ENCODE measurements around the gene DAP. TPM values are rescaled to one million over a fixed set of nuclear protein-coding genes. Genes with fewer than 3 reads are reported as not detected.

DAP gene
- total RNA-seq, 1 experiment from 2014 or later = 114 TPM

GRCh38 chr5:10734832-10735523 lies 26.1 kb downstream of the DAP start:
- TF ChIP-seq, protein P1, sequence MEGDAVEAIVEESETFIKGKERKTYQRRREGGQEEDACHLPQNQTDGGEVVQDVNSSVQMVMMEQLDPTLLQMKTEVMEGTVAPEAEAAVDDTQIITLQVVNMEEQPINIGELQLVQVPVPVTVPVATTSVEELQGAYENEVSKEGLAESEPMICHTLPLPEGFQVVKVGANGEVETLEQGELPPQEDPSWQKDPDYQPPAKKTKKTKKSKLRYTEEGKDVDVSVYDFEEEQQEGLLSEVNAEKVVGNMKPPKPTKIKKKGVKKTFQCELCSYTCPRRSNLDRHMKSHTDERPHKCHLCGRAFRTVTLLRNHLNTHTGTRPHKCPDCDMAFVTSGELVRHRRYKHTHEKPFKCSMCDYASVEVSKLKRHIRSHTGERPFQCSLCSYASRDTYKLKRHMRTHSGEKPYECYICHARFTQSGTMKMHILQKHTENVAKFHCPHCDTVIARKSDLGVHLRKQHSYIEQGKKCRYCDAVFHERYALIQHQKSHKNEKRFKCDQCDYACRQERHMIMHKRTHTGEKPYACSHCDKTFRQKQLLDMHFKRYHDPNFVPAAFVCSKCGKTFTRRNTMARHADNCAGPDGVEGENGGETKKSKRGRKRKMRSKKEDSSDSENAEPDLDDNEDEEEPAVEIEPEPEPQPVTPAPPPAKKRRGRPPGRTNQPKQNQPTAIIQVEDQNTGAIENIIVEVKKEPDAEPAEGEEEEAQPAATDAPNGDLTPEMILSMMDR (IDR thresholded peaks at IDR 0.05; ENCODE audit: unreplicated experiment) = no peak
- Mint-ChIP-seq H3K4me3 (ENCODE audit: unreplicated experiment) (no peak overlapping the region), H3K4me1 (ENCODE audit: insufficient read depth, unreplicated experiment) (peaks cover 8% of the 10 kb centered on the region), H3K27ac (ENCODE audit: low read depth, unreplicated experiment) (no peak overlapping the region), H3K27me3 (ENCODE audit: insufficient read depth, unreplicated experiment) (no peaks in the 10 kb centered on the region), H3K9me3 (ENCODE audit: unreplicated experiment) (peaks cover 3% of the 10 kb centered on the region), H3K36me3 (ENCODE audit: insufficient read depth, unreplicated experiment) (peaks cover 43% of the 10 kb centered on the region)
- no TSS peak for BruUV-seq (replicated peaks)
- POLR2A ChIA-PET = interaction anchor here (0.6 to 1.4 kb wide), 2 partner anchors 10 to 631 kb away, joined by 3 read pairs; no protein-coding TSS in a partner anchor
- CTCF ChIA-PET = interaction anchor here (0.6 to 1.7 kb wide), 4 partner anchors 8 to 457 kb away, joined by 3 to 6 read pairs (median 4); no protein-coding TSS in a partner anchor
- no peak for DNase-seq (ENCODE audit: unreplicated experiment)
- intact Hi-C loops (cut with micrococcal nuclease) = no loop called here

GRCh38 chr5:10734037-10734709 lies 26.9 kb downstream of the DAP start:
- no peak overlapping the region for H3K27ac Mint-ChIP-seq (ENCODE audit: low read depth, unreplicated experiment)
- H3K4me3 Mint-ChIP-seq (ENCODE audit: unreplicated experiment) = no peak overlapping the region
- ChIA-PET POLR2A (no interaction called here), CTCF (interaction anchor here (0.6 to 1.7 kb wide), 4 partner anchors 8 to 457 kb away, joined by 3 to 6 read pairs (median 4); no protein-coding TSS in a partner anchor)
- no peaks in the 10 kb centered on the region for H3K27me3 Mint-ChIP-seq (ENCODE audit: insufficient read depth, unreplicated experiment)
- TF ChIP-seq, protein P1 (IDR thresholded peaks at IDR 0.05; ENCODE audit: unreplicated experiment) = no peak
- intact Hi-C loops (cut with micrococcal nuclease) = no loop called here
- H3K36me3 Mint-ChIP-seq (ENCODE audit: insufficient read depth, unreplicated experiment) = peaks cover 41% of the 10 kb centered on the region
- no peak for DNase-seq (ENCODE audit: unreplicated experiment)
- no TSS peak for BruUV-seq (replicated peaks)
- no peaks in the 10 kb centered on the region for H3K9me3 Mint-ChIP-seq (ENCODE audit: unreplicated experiment)
- H3K4me1 Mint-ChIP-seq (ENCODE audit: insufficient read depth, unreplicated experiment) = peaks cover 8% of the 10 kb centered on the region

- H3K9me3 Mint-ChIP-seq (ENCODE audit: unreplicated experiment) = no peaks in the 10 kb centered on the region
- BruUV-seq (replicated peaks) = no TSS peak
- H3K4me1 Mint-ChIP-seq (ENCODE audit: insufficient read depth, unreplicated experiment) = peaks cover 8% of the 10 kb centered on the region
- TF ChIP-seq, protein P1 (IDR thresholded peaks at IDR 0.05; ENCODE audit: unreplicated experiment) = no peak
- intact Hi-C loops (cut with micrococcal nuclease) = no loop called here
- ChIA-PET CTCF (interaction anchor here (0.6 to 0.7 kb wide), 2 partner anchors 9 to 54 kb away, joined by 3 read pairs; no protein-coding TSS in a partner anchor), POLR2A (no interaction called here)
- peaks cover 35% of the 10 kb centered on the region for H3K36me3 Mint-ChIP-seq (ENCODE audit: insufficient read depth, unreplicated experiment)
- H3K27ac Mint-ChIP-seq (ENCODE audit: low read depth, unreplicated experiment) = no peak overlapping the region
- H3K4me3 Mint-ChIP-seq (ENCODE audit: unreplicated experiment) = no peak overlapping the region
- DNase-seq (ENCODE audit: unreplicated experiment) = no peak
- no peaks in the 10 kb centered on the region for H3K27me3 Mint-ChIP-seq (ENCODE audit: insufficient read depth, unreplicated experiment)
These were observed 27.6 kb downstream of the DAP start for GRCh38 chr5:10733426-10733825.

DNA sequence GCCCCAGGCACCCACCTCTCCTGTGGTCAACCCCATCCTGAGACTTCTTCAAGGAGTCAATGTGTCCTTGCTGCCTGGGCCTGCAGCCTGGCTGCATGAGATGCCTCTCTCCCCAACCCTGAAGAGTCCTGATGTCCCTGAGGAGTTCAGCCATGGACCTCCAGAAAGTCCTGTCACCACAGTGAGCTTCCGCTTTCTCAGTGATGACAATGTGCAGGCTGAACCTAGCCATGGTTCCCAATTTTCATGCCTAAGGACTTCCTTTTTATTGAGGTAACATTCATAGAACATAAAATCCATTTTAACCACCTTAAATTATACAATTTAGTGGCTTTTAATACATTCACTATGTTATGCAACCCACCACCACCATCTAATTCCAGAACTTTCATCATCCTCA lies 29.1 kb downstream of the DAP start:
- Mint-ChIP-seq H3K36me3 (ENCODE audit: insufficient read depth, unreplicated experiment) (peaks cover 23% of the 10 kb centered on the region), H3K27ac (ENCODE audit: low read depth, unreplicated experiment) (no peak overlapping the region), H3K4me1 (ENCODE audit: insufficient read depth, unreplicated experiment) (peaks cover 1% of the 10 kb centered on the region), H3K9me3 (ENCODE audit: unreplicated experiment) (no peaks in the 10 kb centered on the region), H3K27me3 (ENCODE audit: insufficient read depth, unreplicated experiment) (no peaks in the 10 kb centered on the region), H3K4me3 (ENCODE audit: unreplicated experiment) (no peak overlapping the region)
- ChIA-PET CTCF (no interaction called here), POLR2A (no interaction called here)
- intact Hi-C loops (cut with micrococcal nuclease) = no loop called here
- no TSS peak for BruUV-seq (replicated peaks)
- TF ChIP-seq, protein P1 (IDR thresholded peaks at IDR 0.05; ENCODE audit: unreplicated experiment) = no peak
- DNase-seq (ENCODE audit: unreplicated experiment) = no peak
